ENCODE data around the gene ABHD17C. TPM values are rescaled to one million over a fixed set of nuclear protein-coding genes. Genes with fewer than 3 reads are reported as not detected.

Gene ABHD17C
- total and polyA plus RNA-seq, 2 experiments from 2014 or later, result 11.3 to 23.8 TPM

DNA sequence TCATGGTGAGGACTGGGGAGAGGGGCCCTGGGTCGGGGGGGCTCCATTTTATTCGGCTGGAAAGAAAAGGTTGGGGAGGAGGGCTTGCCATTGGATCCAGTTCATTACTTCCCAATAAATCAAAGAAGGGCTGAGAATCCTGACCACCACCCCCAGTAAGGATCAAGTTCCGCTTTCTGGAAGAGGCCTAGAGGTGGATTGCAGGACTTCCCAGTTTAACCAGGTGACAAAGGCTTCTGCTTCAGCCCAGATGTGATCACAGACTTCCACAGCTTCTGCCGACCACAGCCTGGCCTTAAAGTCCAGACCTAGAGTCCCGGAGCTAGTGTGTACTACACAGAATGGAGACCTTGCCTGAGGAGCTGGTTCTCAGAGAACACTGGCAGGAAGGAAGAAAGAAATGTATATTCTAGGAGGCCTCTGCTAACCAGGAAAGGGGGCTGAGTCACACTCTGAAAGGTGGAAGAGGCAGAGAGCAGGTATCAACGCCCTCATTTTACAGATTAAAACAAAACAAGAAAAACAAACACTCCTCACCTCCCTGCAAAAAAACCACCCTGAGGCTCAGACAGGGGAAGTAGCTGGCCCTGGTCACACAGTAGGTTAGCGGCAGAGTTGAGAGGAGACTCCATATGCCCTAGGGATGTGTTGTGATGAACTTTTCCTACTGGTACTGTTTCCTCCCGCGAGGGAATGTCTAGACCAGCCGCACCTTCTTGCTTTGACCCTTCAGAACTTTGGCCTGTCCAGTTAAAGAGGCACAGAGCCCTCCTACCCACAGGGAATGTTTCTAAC, 82.9 kb downstream of the ABHD17C start:
- Mint-ChIP-seq H3K36me3 (ENCODE audit: low read depth) (no peaks in the 10 kb centered on the region), H3K27me3 (ENCODE audit: insufficient read depth, low read depth, poor library complexity) (peaks cover 31% of the 10 kb centered on the region), H3K27ac (no peak overlapping the region), H3K9me3 (no peaks in the 10 kb centered on the region), H3K4me3 (0 out of 3 replicates have a peak overlapping the region, but pooled peaks have one; percentile 46), H3K4me1 (peaks cover 12% of the 10 kb centered on the region; the same call in 2 of the 3 replicates)
- no peak overlapping the region for H3K27ac ChIP-seq (ENCODE audit: low read depth)
- DNase-seq (ENCODE audit: low spot score) (no peak), ATAC-seq (no peak)
- no peak for TF ChIP-seq EZH2 (IDR thresholded peaks at IDR 0.05; ENCODE audit: low read depth, unreplicated experiment)
- no peak for TF ChIP-seq NANOG (IDR thresholded peaks at IDR 0.05; ENCODE audit: borderline replicate concordance)
- no peak for TF ChIP-seq STAT1 (IDR thresholded peaks at IDR 0.05; ENCODE audit: unreplicated experiment)
- no peak for TF ChIP-seq ZNF114 (CRISPR knock-in tag; IDR thresholded peaks at IDR 0.05)
- TF ChIP-seq, protein P1, sequence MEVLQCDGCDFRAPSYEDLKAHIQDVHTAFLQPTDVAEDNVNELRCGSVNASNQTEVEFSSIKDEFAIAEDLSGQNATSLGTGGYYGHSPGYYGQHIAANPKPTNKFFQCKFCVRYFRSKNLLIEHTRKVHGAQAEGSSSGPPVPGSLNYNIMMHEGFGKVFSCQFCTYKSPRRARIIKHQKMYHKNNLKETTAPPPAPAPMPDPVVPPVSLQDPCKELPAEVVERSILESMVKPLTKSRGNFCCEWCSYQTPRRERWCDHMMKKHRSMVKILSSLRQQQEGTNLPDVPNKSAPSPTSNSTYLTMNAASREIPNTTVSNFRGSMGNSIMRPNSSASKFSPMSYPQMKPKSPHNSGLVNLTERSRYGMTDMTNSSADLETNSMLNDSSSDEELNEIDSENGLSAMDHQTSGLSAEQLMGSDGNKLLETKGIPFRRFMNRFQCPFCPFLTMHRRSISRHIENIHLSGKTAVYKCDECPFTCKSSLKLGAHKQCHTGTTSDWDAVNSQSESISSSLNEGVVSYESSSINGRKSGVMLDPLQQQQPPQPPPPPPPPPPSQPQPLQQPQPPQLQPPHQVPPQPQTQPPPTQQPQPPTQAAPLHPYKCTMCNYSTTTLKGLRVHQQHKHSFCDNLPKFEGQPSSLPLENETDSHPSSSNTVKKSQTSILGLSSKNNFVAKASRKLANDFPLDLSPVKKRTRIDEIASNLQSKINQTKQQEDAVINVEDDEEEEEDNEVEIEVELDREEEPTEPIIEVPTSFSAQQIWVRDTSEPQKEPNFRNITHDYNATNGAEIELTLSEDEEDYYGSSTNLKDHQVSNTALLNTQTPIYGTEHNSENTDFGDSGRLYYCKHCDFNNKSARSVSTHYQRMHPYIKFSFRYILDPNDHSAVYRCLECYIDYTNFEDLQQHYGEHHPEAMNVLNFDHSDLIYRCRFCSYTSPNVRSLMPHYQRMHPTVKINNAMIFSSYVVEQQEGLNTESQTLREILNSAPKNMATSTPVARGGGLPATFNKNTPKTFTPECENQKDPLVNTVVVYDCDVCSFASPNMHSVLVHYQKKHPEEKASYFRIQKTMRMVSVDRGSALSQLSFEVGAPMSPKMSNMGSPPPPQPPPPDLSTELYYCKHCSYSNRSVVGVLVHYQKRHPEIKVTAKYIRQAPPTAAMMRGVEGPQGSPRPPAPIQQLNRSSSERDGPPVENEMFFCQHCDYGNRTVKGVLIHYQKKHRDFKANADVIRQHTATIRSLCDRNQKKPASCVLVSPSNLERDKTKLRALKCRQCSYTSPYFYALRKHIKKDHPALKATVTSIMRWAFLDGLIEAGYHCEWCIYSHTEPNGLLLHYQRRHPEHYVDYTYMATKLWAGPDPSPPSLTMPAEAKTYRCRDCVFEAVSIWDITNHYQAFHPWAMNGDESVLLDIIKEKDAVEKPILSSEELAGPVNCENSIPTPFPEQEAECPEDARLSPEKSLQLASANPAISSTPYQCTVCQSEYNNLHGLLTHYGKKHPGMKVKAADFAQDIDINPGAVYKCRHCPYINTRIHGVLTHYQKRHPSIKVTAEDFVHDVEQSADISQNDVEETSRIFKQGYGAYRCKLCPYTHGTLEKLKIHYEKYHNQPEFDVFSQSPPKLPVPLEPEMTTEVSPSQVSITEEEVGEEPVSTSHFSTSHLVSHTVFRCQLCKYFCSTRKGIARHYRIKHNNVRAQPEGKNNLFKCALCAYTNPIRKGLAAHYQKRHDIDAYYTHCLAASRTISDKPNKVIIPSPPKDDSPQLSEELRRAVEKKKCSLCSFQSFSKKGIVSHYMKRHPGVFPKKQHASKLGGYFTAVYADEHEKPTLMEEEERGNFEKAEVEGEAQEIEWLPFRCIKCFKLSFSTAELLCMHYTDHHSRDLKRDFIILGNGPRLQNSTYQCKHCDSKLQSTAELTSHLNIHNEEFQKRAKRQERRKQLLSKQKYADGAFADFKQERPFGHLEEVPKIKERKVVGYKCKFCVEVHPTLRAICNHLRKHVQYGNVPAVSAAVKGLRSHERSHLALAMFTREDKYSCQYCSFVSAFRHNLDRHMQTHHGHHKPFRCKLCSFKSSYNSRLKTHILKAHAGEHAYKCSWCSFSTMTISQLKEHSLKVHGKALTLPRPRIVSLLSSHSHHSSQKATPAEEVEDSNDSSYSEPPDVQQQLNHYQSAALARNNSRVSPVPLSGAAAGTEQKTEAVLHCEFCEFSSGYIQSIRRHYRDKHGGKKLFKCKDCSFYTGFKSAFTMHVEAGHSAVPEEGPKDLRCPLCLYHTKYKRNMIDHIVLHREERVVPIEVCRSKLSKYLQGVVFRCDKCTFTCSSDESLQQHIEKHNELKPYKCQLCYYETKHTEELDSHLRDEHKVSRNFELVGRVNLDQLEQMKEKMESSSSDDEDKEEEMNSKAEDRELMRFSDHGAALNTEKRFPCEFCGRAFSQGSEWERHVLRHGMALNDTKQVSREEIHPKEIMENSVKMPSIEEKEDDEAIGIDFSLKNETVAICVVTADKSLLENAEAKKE (CRISPR knock-in tag; IDR thresholded peaks at IDR 0.05), result no peak
- no peak for TF ChIP-seq EZH2phosphoT487 (IDR thresholded peaks at IDR 0.05; ENCODE audit: unreplicated experiment)
- TF ChIP-seq REST (IDR thresholded peaks at IDR 0.05; ENCODE audit: unreplicated experiment), result no peak
- TF ChIP-seq CREB1 (CRISPR knock-in tag; IDR thresholded peaks at IDR 0.05; ENCODE audit: low read depth), result no peak
- no peak for TF ChIP-seq POLR2AphosphoS5 (IDR thresholded peaks at IDR 0.05; ENCODE audit: low read depth)
- TF ChIP-seq, protein P2, sequence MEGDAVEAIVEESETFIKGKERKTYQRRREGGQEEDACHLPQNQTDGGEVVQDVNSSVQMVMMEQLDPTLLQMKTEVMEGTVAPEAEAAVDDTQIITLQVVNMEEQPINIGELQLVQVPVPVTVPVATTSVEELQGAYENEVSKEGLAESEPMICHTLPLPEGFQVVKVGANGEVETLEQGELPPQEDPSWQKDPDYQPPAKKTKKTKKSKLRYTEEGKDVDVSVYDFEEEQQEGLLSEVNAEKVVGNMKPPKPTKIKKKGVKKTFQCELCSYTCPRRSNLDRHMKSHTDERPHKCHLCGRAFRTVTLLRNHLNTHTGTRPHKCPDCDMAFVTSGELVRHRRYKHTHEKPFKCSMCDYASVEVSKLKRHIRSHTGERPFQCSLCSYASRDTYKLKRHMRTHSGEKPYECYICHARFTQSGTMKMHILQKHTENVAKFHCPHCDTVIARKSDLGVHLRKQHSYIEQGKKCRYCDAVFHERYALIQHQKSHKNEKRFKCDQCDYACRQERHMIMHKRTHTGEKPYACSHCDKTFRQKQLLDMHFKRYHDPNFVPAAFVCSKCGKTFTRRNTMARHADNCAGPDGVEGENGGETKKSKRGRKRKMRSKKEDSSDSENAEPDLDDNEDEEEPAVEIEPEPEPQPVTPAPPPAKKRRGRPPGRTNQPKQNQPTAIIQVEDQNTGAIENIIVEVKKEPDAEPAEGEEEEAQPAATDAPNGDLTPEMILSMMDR (conservative IDR thresholded peaks at IDR 0.05; ENCODE audit: low read depth in 2 of 2), result no peak
- no peak for TF ChIP-seq ZNF331 (CRISPR knock-in tag; IDR thresholded peaks at IDR 0.05; ENCODE audit: low read depth)
- no peak for TF ChIP-seq JUNB (IDR thresholded peaks at IDR 0.05; ENCODE audit: unreplicated experiment)
- TF ChIP-seq ETS1 (IDR thresholded peaks at IDR 0.05), result no peak
- 0 out of 2 replicates have a peak, but pooled peaks cover 3% of the 10 kb centered on the region for H4K20me1 ChIP-seq (replicated peaks; ENCODE audit: insufficient read depth)
- H3K4me3 ChIP-seq, result peak overlapping the region; percentile 77; the same call in 1 of the 2 replicates
- H3K9me2 ChIP-seq (ENCODE audit: insufficient read depth), result no peaks in the 10 kb centered on the region
- H3K27me3 ChIP-seq (ENCODE audit: insufficient read depth), result peaks cover 47% of the 10 kb centered on the region
- peaks cover 7% of the 10 kb centered on the region for H3K4me1 ChIP-seq (ENCODE audit: insufficient read depth)
- 0 out of 2 replicates have a peak, but pooled peaks cover 3% of the 10 kb centered on the region for H3F3A ChIP-seq (replicated peaks; ENCODE audit: low read depth)
- H3K36me3 ChIP-seq (ENCODE audit: insufficient read depth), result no peaks in the 10 kb centered on the region
- H2AFZ ChIP-seq, result peak overlapping the region; percentile 90; the same call in 1 of the 2 replicates
- peak overlapping the region; percentile 98; the same call in 1 of the 2 replicates for H3K4me2 ChIP-seq
- H3K79me2 ChIP-seq (replicated peaks; ENCODE audit: insufficient read depth), result no peaks in the 10 kb centered on the region
